ENCODE data around the gene EIF6. TPM values are rescaled to one million over a fixed set of nuclear protein-coding genes. Genes with fewer than 3 reads are reported as not detected.

Gene EIF6
- total and polyA plus RNA-seq, 9 of the 15 experiments (the other 6 are each of a cell fraction or from before 2014, with no cell fraction given), result 165 to 832 (median 229) TPM

DNA sequence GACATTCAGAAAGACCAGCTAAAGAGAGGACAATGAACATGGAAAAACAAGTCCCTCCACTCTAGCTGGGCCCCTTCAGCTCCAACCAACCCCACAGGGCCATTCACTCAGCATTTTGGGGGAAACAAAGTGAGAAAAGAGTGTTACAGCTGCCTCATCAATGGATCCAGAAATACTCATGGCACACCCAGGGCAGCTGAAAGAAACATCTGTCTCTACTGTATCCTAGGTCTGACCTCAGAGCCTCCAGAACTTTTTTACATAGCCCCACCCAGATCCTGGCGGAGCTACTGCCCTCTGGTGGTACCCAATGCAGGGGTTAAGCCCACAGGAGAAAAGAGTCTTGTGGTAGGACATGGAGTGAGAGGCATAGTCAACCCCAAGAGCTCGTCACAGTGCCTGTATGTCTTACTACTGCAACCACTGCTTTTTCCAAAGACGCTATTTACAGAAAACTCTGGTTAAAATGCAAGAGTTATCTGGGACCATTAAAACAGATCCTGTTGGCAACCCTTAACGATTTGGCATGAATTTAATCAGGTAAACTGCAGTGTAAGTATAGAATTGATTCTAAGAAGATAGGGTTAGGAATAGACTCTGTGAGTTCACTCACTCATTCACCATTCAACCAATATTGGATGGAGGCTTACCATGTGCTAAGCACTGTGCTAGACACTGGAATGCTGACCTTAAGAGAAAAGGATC, 45.0 kb upstream of the EIF6 start (continued):
- no peak for TF ChIP-seq SIN3B (IDR thresholded peaks at IDR 0.05; ENCODE audit: low read depth)
- TF ChIP-seq, protein P1, sequence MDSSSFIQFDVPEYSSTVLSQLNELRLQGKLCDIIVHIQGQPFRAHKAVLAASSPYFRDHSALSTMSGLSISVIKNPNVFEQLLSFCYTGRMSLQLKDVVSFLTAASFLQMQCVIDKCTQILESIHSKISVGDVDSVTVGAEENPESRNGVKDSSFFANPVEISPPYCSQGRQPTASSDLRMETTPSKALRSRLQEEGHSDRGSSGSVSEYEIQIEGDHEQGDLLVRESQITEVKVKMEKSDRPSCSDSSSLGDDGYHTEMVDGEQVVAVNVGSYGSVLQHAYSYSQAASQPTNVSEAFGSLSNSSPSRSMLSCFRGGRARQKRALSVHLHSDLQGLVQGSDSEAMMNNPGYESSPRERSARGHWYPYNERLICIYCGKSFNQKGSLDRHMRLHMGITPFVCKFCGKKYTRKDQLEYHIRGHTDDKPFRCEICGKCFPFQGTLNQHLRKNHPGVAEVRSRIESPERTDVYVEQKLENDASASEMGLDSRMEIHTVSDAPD (CRISPR knock-in tag; IDR thresholded peaks at IDR 0.05), result no peak
- no peak for TF ChIP-seq POLR3G (IDR thresholded peaks at IDR 0.05; ENCODE audit: extremely low read depth, insufficient read length, insufficient replicate concordance)
- TF ChIP-seq ZNF174 (CRISPR knock-in tag; IDR thresholded peaks at IDR 0.05), result no peak
- TF ChIP-seq TAL1 (IDR thresholded peaks at IDR 0.05), result no peak
- no peak for TF ChIP-seq PCBP1 (IDR thresholded peaks at IDR 0.05; ENCODE audit: low read depth, low read length, poor library complexity, severe bottlenecking)
- TF ChIP-seq, protein P2, sequence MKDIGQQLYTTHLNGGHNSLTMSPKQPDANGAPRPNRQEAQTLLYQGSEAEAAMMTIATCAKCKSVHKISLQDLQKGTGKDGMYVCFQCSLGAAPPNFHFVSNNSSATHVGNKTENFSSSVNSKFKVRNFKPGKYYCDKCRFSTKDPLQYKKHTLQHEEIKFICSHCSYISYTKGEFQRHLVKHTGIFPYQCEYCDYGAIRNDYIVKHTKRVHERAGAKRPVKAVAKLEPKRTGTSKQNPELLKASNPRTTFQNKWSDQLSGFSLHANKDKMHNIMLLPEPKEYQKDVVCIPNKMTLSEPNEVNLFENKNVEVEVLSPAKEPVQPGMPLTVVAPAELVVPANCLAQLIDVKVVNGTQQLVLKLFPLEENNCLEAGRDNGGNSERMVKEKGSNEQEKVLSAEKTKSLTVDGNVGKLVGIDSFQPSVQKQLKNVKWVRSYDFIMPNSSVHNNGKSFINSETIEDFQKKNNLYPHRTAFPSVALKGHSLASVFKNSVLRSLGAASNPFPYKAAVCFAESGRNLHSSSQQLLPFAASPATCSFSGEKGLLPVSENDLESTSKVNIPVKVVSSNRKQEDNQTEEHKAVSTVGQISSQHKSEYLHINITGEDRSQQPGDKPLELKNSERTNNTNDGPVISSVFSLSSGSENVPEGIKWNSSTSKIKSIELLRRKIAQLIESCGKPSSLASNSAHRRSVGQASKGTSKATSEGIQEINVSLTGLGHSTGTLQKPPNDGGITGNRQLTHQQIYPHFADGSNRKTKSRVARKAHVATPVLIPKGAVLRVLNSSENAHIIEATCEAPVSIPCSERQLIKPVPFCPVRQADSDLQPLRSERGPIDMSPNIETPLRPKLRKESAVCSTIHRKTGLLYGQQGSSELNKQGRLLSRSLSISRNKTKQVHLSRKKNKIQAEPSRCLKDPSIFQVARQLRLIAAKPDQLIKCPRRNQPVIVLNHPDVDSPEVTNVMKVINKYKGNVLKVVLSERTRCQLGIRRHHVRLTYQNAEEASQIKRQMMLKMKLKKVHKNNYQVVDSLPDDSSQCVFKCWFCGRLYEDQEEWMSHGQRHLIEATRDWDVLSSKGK (CRISPR knock-in tag; IDR thresholded peaks at IDR 0.05), result no peak
- no peak for TF ChIP-seq ZKSCAN1 (IDR thresholded peaks at IDR 0.05; ENCODE audit: low read depth, low read length)
- no peak for TF ChIP-seq SMAD1 (IDR thresholded peaks at IDR 0.05; ENCODE audit: low read depth, low read length, partially characterized antibody)
- TF ChIP-seq, protein P3, sequence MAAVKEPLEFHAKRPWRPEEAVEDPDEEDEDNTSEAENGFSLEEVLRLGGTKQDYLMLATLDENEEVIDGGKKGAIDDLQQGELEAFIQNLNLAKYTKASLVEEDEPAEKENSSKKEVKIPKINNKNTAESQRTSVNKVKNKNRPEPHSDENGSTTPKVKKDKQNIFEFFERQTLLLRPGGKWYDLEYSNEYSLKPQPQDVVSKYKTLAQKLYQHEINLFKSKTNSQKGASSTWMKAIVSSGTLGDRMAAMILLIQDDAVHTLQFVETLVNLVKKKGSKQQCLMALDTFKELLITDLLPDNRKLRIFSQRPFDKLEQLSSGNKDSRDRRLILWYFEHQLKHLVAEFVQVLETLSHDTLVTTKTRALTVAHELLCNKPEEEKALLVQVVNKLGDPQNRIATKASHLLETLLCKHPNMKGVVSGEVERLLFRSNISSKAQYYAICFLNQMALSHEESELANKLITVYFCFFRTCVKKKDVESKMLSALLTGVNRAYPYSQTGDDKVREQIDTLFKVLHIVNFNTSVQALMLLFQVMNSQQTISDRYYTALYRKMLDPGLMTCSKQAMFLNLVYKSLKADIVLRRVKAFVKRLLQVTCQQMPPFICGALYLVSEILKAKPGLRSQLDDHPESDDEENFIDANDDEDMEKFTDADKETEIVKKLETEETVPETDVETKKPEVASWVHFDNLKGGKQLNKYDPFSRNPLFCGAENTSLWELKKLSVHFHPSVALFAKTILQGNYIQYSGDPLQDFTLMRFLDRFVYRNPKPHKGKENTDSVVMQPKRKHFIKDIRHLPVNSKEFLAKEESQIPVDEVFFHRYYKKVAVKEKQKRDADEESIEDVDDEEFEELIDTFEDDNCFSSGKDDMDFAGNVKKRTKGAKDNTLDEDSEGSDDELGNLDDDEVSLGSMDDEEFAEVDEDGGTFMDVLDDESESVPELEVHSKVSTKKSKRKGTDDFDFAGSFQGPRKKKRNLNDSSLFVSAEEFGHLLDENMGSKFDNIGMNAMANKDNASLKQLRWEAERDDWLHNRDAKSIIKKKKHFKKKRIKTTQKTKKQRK (IDR thresholded peaks at IDR 0.05; ENCODE audit: borderline replicate concordance, low read depth, low read length), result no peak
- no peak for TF ChIP-seq TBP (optimal IDR thresholded peaks at IDR 0.05; ENCODE audit: low read depth, low read length)
- 0 out of 2 replicates have a peak, but pooled peaks have one; percentile 18 for TF ChIP-seq ETV5 (CRISPR knock-in tag; IDR thresholded peaks at IDR 0.05; ENCODE audit: low read depth)
- TF ChIP-seq, protein P4, sequence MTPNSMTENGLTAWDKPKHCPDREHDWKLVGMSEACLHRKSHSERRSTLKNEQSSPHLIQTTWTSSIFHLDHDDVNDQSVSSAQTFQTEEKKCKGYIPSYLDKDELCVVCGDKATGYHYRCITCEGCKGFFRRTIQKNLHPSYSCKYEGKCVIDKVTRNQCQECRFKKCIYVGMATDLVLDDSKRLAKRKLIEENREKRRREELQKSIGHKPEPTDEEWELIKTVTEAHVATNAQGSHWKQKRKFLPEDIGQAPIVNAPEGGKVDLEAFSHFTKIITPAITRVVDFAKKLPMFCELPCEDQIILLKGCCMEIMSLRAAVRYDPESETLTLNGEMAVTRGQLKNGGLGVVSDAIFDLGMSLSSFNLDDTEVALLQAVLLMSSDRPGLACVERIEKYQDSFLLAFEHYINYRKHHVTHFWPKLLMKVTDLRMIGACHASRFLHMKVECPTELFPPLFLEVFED (CRISPR knock-in tag; conservative IDR thresholded peaks at IDR 0.05), result no peak
- TF ChIP-seq EWSR1 (IDR thresholded peaks at IDR 0.05; ENCODE audit: borderline replicate concordance, low read depth, partially characterized antibody), result no peak
- TF ChIP-seq, protein P5, sequence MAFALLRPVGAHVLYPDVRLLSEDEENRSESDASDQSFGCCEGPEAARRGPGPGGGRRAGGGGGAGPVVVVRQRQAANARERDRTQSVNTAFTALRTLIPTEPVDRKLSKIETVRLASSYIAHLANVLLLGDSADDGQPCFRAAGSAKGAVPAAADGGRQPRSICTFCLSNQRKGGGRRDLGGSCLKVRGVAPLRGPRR (CRISPR knock-in tag; IDR thresholded peaks at IDR 0.05), result no peak
- TF ChIP-seq CEBPB (tag; IDR thresholded peaks at IDR 0.05), result no peak

Measured in K562 (cell line).